ENCODE results near the gene SV2B.

DNA sequence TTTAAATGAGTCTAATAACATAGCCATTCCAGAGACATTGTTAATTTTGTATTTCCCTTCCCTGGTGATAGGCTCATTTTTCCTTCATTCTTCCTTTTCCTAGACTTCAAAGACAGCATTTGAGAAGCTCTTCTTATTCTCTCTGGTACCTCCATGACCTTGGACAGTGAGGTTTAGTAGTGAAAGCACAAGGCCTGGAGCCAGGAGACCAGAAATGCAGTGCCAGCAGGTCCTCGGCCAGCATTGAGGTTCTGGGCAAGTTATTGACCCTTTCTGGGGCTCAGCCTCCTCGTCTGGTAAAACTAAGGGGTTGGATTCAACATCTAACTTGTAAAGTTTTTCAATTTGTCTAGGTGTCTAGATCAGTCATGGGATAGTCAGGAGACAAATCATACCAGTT, 146.9 kb downstream of the SV2B start:
- no peak for TF ChIP-seq POLR2A (IDR thresholded peaks at IDR 0.05)
- TF ChIP-seq, protein P1, sequence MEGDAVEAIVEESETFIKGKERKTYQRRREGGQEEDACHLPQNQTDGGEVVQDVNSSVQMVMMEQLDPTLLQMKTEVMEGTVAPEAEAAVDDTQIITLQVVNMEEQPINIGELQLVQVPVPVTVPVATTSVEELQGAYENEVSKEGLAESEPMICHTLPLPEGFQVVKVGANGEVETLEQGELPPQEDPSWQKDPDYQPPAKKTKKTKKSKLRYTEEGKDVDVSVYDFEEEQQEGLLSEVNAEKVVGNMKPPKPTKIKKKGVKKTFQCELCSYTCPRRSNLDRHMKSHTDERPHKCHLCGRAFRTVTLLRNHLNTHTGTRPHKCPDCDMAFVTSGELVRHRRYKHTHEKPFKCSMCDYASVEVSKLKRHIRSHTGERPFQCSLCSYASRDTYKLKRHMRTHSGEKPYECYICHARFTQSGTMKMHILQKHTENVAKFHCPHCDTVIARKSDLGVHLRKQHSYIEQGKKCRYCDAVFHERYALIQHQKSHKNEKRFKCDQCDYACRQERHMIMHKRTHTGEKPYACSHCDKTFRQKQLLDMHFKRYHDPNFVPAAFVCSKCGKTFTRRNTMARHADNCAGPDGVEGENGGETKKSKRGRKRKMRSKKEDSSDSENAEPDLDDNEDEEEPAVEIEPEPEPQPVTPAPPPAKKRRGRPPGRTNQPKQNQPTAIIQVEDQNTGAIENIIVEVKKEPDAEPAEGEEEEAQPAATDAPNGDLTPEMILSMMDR (IDR thresholded peaks at IDR 0.05), result no peak
- TF ChIP-seq POLR2AphosphoS5 (IDR thresholded peaks at IDR 0.05), result no peak
- TF ChIP-seq EP300 (IDR thresholded peaks at IDR 0.05), result no peak
